Transverse colon (tissue), 4 donors: Measurements from ENCODE around the gene FAM20C. TPM values are rescaled to one million over a fixed set of nuclear protein-coding genes. Genes with fewer than 3 reads are reported as not detected.

Source experiments
- DNase-seq: peaks from one replicate; pipeline ENCODE4 v3.0.0-alpha.2; 2019
- H3K27ac ChIP-seq, 4 donors: fragments of 200-600 bp; sonication (generic); 2 replicates each; pipeline ENCODE4 v1.5.1; 2016 to 2018; ENCODE audit warnings: inconsistent platforms in 4 of 4
- H3K27me3 ChIP-seq: fragments of 200-600 bp; sonication (generic); 2 replicates; pipeline ENCODE4 v1.5.1; 2017; ENCODE audit warnings: inconsistent platforms
- H3K36me3 ChIP-seq, 4 donors: fragments of 200-600 bp; sonication (generic); 2 replicates each; pipeline ENCODE4 v1.5.1; 2017 to 2019; ENCODE audit warnings: inconsistent platforms in 4 of 4
- H3K4me1 ChIP-seq, 4 donors: fragments of 200-600 bp; sonication (generic); 2 replicates each; pipeline ENCODE4 v1.5.1; 2017 to 2020; ENCODE audit warnings: inconsistent platforms in 4 of 4
- H3K4me3 ChIP-seq, 4 donors: fragments of 200-600 bp; sonication (generic); 1 replicate in 1 of 4; 2 replicates in 3 of 4; pipeline versions ENCODE4 v1.5.1 to v1.6.1; 2017 to 2019; ENCODE audit warnings: inconsistent platforms in 4 of 4
- H3K9me3 ChIP-seq, 2 donors: fragments of 200-600 bp; sonication (generic); 2 replicates each; pipeline ENCODE4 v1.5.1; 2017 to 2019; ENCODE audit warnings: inconsistent platforms in 2 of 2
- EP300 ChIP-seq: sonication (generic); formaldehyde crosslinking; IDR thresholded peaks from one replicate; pipeline ENCODE4 v1.6.1; 2017; ENCODE audit warnings: antibody characterized with exemption, low read depth
- POLR2A ChIP-seq: fragments of 450-650 bp; IDR thresholded peaks from one replicate; pipeline ENCODE4 v1.6.1; 2016; ENCODE audit warnings: antibody characterized with exemption, mild to moderate bottlenecking, moderate library complexity
- POLR2AphosphoS5 ChIP-seq, 3 donors: sonication (generic); formaldehyde crosslinking; IDR thresholded peaks; one replicate each; pipeline ENCODE4 v1.6.1; 2016; ENCODE audit warnings: antibody characterized with exemption in 3 of 3
- WGBS, 2 donors: methylation state at CpG; one replicate each; pipeline ENCODE4 v1.1.5; 2018; ENCODE audit warnings: low coverage in 1 of 2; 5-methylcytosine and 5-hydroxymethylcytosine counted together
- in situ Hi-C, 4 donors: fragments of 200-750 bp; cut with MboI; loops; one replicate each; pipeline versions ENCODE4 v1.15.0 to v1.15.1; 2017; ENCODE audit warnings: low sequenced_read_pairs in 3 of 4, low pct_ligation_motif_present in 1 of 4, low pct_unique_long_range_greater_than_20kb in 1 of 4
- intact Hi-C: fragments of 100-400 bp; cut with DNase I; formaldehyde crosslinking; loops from one replicate; pipeline ENCODE4 v1.15.1; 2023; ENCODE audit warnings: low total_unique reads
- total RNA-seq, 4 donors: library from RNA; depleted of rRNA; stranded (reverse); fragments of >200 nt; gene quantifications; one replicate each; pipeline ENCODE4 v1.1.0, GENCODE V29; 2016
- TF ChIP-seq, protein P1 (sequence below), 5 experiments: fragments of 200-600 bp in 3 of 5; fragments of 450-650 bp in 2 of 5; sonication (generic) in 3 of 5; IDR thresholded peaks; 1 replicate in 2 of 5; 2 replicates in 3 of 5; pipeline ENCODE4 v1.5.1; 2016 to 2017; ENCODE audit warnings: antibody characterized with exemption in 5 of 5, inconsistent platforms in 3 of 5, mild to moderate bottlenecking in 2 of 5, moderate library complexity in 1 of 5

FAM20C gene
- total RNA-seq, 4 donors from 2014 or later: 10.5 to 62.3 (median 23.5) TPM

DNA sequence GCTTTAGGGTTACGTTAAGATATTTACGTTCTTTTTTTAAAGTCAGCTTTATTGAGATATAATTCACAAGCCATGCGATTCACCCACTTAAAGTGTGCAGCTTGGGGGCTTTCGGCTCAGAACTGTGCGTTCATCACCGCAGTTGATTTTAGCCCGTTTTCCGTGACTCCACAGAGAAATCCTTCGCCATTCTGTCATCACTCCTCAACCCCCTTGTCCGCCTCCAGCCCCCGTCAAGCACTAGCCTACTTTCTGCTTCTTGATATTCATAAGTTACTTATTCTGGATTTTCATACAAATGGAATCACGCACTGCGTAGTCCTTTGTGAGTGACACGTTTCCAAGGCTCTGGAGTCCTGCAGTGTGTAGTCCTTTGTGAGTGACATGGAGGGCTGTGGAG, 20.4 kb downstream of the FAM20C start:
- no peak overlapping the region for H3K4me3 ChIP-seq
- H3K4me1 ChIP-seq: peaks cover 0 to 21% (median 10%) of the 10 kb centered on the region in 4 donors
- H3K27me3 ChIP-seq: no peaks in the 10 kb centered on the region
- in situ Hi-C loops (no loop called here), intact Hi-C loops (no loop called here)
- no peaks in the 10 kb centered on the region for H3K36me3 ChIP-seq
- no peaks in the 10 kb centered on the region for H3K9me3 ChIP-seq
- WGBS, 2 donors: 89 to 94% methylated on average over 14 of the region's 14 CpGs
- no peak for DNase-seq
- TF ChIP-seq EP300: no peak
- TF ChIP-seq POLR2A: no peak
- TF ChIP-seq, protein P1, sequence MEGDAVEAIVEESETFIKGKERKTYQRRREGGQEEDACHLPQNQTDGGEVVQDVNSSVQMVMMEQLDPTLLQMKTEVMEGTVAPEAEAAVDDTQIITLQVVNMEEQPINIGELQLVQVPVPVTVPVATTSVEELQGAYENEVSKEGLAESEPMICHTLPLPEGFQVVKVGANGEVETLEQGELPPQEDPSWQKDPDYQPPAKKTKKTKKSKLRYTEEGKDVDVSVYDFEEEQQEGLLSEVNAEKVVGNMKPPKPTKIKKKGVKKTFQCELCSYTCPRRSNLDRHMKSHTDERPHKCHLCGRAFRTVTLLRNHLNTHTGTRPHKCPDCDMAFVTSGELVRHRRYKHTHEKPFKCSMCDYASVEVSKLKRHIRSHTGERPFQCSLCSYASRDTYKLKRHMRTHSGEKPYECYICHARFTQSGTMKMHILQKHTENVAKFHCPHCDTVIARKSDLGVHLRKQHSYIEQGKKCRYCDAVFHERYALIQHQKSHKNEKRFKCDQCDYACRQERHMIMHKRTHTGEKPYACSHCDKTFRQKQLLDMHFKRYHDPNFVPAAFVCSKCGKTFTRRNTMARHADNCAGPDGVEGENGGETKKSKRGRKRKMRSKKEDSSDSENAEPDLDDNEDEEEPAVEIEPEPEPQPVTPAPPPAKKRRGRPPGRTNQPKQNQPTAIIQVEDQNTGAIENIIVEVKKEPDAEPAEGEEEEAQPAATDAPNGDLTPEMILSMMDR (IDR thresholded peaks at IDR 0.05): no peak
- no peak for TF ChIP-seq POLR2AphosphoS5 (IDR thresholded peaks at IDR 0.05)
- no peak overlapping the region for H3K27ac ChIP-seq

DNA sequence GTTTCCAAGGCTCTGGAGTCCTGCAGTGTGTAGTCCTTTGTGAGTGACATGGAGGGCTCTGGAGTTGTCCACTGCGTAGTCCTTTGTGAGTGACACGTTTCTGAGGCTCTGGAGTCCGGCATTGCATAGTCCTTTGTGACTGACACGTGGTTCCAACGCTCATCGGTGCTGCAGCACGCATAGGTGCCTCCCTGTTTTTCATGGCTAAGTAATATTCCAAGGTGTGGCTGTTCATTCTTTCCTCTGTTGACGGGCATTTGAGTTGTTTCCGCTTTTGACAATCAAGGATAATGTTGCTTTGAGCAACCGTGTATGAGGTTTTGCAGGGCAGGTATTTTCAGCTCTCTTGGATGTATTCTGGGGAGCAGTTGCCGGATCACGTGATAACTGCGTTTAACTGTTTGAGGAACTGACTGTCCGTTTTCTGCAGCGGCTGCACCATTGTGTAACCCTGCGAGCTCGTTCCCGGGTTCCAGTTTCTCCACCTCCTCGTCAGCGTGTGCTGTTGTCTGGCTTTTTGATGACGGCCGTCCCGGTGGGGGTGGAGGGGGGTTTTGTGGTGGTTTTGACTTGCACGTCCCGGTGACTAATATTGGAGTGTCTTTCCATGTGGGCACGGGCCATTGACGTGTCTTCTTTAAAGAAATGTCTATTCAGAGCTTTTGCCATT, 21.1 kb downstream of the FAM20C start:
- no peak overlapping the region for H3K4me3 ChIP-seq
- DNase-seq: no peak
- no peak for TF ChIP-seq POLR2AphosphoS5 (IDR thresholded peaks at IDR 0.05)
- TF ChIP-seq, protein P1 (IDR thresholded peaks at IDR 0.05): no peak
- no peak for TF ChIP-seq EP300
- no peak for TF ChIP-seq POLR2A
- no peak overlapping the region for H3K27ac ChIP-seq
- peaks cover 0 to 21% (median 10%) of the 10 kb centered on the region in 4 donors for H3K4me1 ChIP-seq
- H3K27me3 ChIP-seq: no peaks in the 10 kb centered on the region
- no peaks in the 10 kb centered on the region for H3K36me3 ChIP-seq
- H3K9me3 ChIP-seq: no peaks in the 10 kb centered on the region
- in situ Hi-C loops (no loop called here), intact Hi-C loops (no loop called here)
- WGBS, 2 donors: 91 to 94% methylated on average over 17 to 27 of the region's 27 CpGs

DNA sequence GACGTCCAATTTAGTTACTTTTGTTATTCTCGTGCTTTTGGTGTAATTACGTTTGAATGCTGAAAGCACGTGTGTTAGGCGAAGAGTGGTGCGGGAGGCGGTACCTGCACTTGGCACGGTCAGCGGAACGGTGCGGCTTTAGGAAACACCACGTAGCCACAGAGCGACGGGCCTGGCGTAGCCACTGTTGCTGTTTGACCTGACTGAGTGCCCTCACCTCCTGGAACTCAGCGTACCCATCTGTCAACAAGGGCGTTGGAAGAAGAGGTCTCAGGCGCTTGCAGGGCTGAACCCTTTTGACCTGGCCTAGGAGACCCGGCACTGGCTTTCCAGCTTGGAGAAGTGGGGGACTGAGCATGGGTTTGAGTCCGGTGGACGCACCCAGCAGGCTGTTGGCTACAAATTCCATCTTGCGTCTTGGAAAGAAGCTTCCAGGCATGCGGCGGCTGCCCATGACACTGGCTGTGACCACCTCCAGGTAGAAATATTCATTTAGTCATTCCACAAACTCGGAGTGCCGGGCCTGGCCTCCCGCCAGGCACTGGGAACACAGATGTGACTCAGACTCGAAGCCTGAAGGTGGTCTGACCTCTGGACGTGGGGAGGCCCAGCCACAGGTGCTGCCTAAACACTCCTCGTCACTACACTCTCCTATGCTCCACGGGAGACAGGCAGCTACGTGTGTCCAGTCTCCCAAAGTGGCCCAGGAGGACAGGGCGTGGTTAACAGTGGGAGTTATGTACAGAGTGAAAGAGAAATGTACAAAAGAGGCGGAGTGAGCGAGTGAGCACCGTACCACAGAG, 22.2 kb downstream of the FAM20C start:
- WGBS, 2 donors: 77 to 86% methylated on average over 9 to 36 of the region's 36 CpGs
- H3K27me3 ChIP-seq: no peaks in the 10 kb centered on the region
- TF ChIP-seq POLR2A: no peak
- TF ChIP-seq, protein P1 (IDR thresholded peaks at IDR 0.05): no peak
- TF ChIP-seq EP300: no peak
- TF ChIP-seq POLR2AphosphoS5 (IDR thresholded peaks at IDR 0.05): no peak
- no peaks in the 10 kb centered on the region for H3K9me3 ChIP-seq
- H3K4me3 ChIP-seq: no peak overlapping the region
- no peaks in the 10 kb centered on the region for H3K36me3 ChIP-seq
- in situ Hi-C loops (no loop called here), intact Hi-C loops (no loop called here)
- H3K27ac ChIP-seq: peak overlapping the region in 1 of 4 donors; percentile 34
- peaks cover 0 to 24% (median 10%) of the 10 kb centered on the region in 4 donors for H3K4me1 ChIP-seq
- DNase-seq: no peak

DNA sequence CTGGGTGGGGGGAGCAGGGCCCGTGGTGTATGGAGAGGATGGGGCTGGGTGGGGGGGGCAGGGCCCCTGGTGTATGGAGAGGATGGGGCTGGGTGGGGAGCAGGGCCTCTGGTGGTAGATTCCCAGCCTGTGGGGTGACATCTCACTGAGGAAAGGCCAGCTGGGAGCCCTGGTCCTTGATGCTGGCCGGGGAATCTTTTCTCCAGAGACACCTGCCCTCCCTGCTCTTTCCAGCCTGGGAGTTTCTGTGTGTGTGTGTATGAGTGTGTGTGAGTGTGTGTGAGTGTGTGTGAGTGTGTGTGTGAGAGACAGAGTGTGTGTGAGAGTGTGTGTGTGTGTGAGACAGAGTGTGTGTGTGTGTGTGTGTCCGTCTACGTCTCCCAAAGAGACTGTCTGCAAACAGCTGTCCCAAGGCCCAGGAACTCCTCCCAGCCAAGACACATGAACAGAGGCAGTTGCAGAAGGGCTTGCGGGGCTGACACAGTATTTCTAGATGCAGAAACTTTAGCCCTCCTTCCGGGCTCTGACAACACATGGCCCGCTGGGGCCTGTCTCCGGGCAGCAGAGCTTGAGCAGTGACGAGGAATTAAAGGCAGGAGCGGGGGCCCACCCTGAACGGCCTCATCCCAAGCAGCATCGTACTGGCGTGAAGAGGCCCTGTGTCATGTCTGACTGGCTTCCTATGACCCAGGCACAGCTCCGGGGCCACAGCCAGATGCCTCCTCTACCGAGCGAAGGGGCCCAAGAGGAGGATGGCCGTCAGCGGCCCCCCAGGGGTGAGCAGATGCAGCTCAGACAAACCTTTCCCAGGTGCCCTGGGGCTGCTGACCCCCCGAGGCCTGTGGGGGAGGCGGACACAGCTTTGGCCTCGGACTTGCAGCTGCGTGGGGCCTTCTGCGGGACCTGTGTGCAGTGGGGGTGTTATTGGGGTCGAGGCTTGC, 24.3 kb downstream of the FAM20C start:
- peak overlapping the region; percentile 3 to 70 (median 38) for H3K27ac ChIP-seq
- no peaks in the 10 kb centered on the region for H3K36me3 ChIP-seq
- no peak overlapping the region for H3K4me3 ChIP-seq
- intact Hi-C loops (no loop called here), in situ Hi-C loops (no loop called here)
- no peak for DNase-seq
- peaks cover 0 to 30% (median 10%) of the 10 kb centered on the region in 4 donors for H3K4me1 ChIP-seq
- 77% methylated on average over 19 of the region's 24 CpGs; no CpG with 5 or more reads in 1 of the 2 donors for WGBS, 2 donors
- TF ChIP-seq POLR2A (no peak), EP300 (no peak)
- H3K27me3 ChIP-seq: no peaks in the 10 kb centered on the region
- H3K9me3 ChIP-seq: no peaks in the 10 kb centered on the region
